Trophoblast cell (in vitro differentiated cells and primary cell): Measurements from ENCODE around the gene RHO.

Experiments
- DNase-seq, 2 donors: peaks; one replicate each; pipeline ENCODE4 v3.0.0-alpha.2; 2016
- H2AFZ ChIP-seq: 2 replicates; pipeline ENCODE4 v1.6.1; 2013; ENCODE audit warnings: low read length, moderate library complexity, mild to moderate bottlenecking; ENCODE audit not compliant: insufficient read depth, poor library complexity
- H2AK5ac ChIP-seq: 2 replicates; pipeline ENCODE4 v1.6.1; 2013; ENCODE audit warnings: mild to moderate bottlenecking, low read length
- H2BK120ac ChIP-seq: 2 replicates; pipeline ENCODE4 v1.6.1; 2013; ENCODE audit warnings: low read length, mild to moderate bottlenecking, moderate library complexity; ENCODE audit not compliant: insufficient read depth, poor library complexity
- H2BK12ac ChIP-seq: 2 replicates; pipeline ENCODE4 v1.6.1; 2013; ENCODE audit warnings: mild to moderate bottlenecking, low read length, moderate library complexity
- H2BK5ac ChIP-seq: 2 replicates; pipeline ENCODE4 v1.6.1; 2013; ENCODE audit warnings: low read length, low read depth, moderate library complexity, mild to moderate bottlenecking; ENCODE audit not compliant: poor library complexity
- H3K14ac ChIP-seq: 2 replicates; pipeline ENCODE4 v1.6.1; 2013; ENCODE audit warnings: mild to moderate bottlenecking, low read length
- H3K18ac ChIP-seq: 2 replicates; pipeline ENCODE4 v1.6.1; 2013; ENCODE audit warnings: mild to moderate bottlenecking, low read length
- H3K23ac ChIP-seq: 2 replicates; pipeline ENCODE4 v1.6.1; 2013; ENCODE audit warnings: low read length
- H3K27ac ChIP-seq: 2 replicates; pipeline ENCODE4 v1.5.1; 2013; ENCODE audit warnings: low read depth, mild to moderate bottlenecking, inconsistent platforms, low read length, moderate library complexity
- H3K27me3 ChIP-seq: 2 replicates; pipeline ENCODE4 v1.6.1; 2013; ENCODE audit warnings: inconsistent platforms, mild to moderate bottlenecking, low read length, moderate library complexity; ENCODE audit not compliant: insufficient read depth
- H3K36me3 ChIP-seq, 2 experiments: 1 replicate in 1 of 2; 2 replicates in 1 of 2; pipeline ENCODE4 v1.6.1; 2013; ENCODE audit warnings: low read length in 2 of 2, mild to moderate bottlenecking in 2 of 2, moderate library complexity in 1 of 2; ENCODE audit not compliant: insufficient read depth in 2 of 2, control insufficient read depth in 1 of 2
- H3K4ac ChIP-seq: 2 replicates; pipeline ENCODE4 v1.6.1; 2013; ENCODE audit warnings: low read depth, mild to moderate bottlenecking, low read length, moderate library complexity
- H3K4me1 ChIP-seq, 2 experiments: 1 replicate in 1 of 2; 2 replicates in 1 of 2; pipeline ENCODE4 v1.6.1; 2013; ENCODE audit warnings: low read length in 2 of 2, mild to moderate bottlenecking in 2 of 2, moderate library complexity in 1 of 2; ENCODE audit not compliant: insufficient read depth in 2 of 2, control insufficient read depth in 1 of 2
- H3K4me2 ChIP-seq: 2 replicates; pipeline ENCODE4 v1.6.1; 2013; ENCODE audit warnings: inconsistent platforms, mild to moderate bottlenecking, low read length, moderate library complexity
- H3K4me3 ChIP-seq: 2 replicates; pipeline ENCODE4 v1.5.1; 2013; ENCODE audit warnings: mild to moderate bottlenecking, low read depth, low read length, inconsistent platforms
- H3K79me1 ChIP-seq: one replicate; pipeline ENCODE4 v1.6.1; 2013; ENCODE audit warnings: low read length
- H3K79me2 ChIP-seq: 2 replicates; pipeline ENCODE4 v1.6.1; 2013; ENCODE audit warnings: low read length, mild to moderate bottlenecking; ENCODE audit not compliant: control insufficient read depth, insufficient read depth, poor library complexity
- H3K9ac ChIP-seq: 2 replicates; pipeline ENCODE4 v1.6.1; 2013; ENCODE audit warnings: mild to moderate bottlenecking, low read length
- H3K9me3 ChIP-seq: 2 replicates; pipeline ENCODE4 v1.6.1; 2013; ENCODE audit warnings: low read depth, mild to moderate bottlenecking, control low read depth, inconsistent platforms, low read length; ENCODE audit not compliant: insufficient read depth
- H4K12ac ChIP-seq: 2 replicates; pipeline ENCODE4 v1.6.1; 2013; ENCODE audit warnings: low read depth, mild to moderate bottlenecking, low read length, moderate library complexity
- H4K8ac ChIP-seq: 2 replicates; pipeline ENCODE4 v1.6.1; 2013; ENCODE audit warnings: low read depth, mild to moderate bottlenecking, low read length, moderate library complexity
- H4K91ac ChIP-seq: one replicate; pipeline ENCODE4 v1.6.1; 2013; ENCODE audit warnings: low read depth, mild to moderate bottlenecking, low read length, moderate library complexity
- WGBS: extraction: QIAGEN DNeasy Blood & Tissue Kit; methylation state at CpG from one replicate; pipeline ENCODE4 v1.1.7; 2013; ENCODE audit warnings: missing lambda C conversion rate; ENCODE audit not compliant: insufficient read length, insufficient coverage; ENCODE audit errors: extremely low coverage; 5-methylcytosine and 5-hydroxymethylcytosine counted together

Gene RHO

GRCh38 chr3:129518038-129518561 is 10.3 kb upstream of the RHO start:
- no peak overlapping the region for H3K18ac ChIP-seq
- no peak overlapping the region for H2AK5ac ChIP-seq
- H3K79me1 ChIP-seq, result no peaks in the 10 kb centered on the region
- no peak overlapping the region for H3K14ac ChIP-seq
- no peak overlapping the region for H2BK12ac ChIP-seq
- no peak overlapping the region for H3K4ac ChIP-seq
- no CpG with 5 or more reads among the region's 8 CpGs for WGBS
- no peak overlapping the region for H4K12ac ChIP-seq
- H2BK120ac ChIP-seq, result no peak overlapping the region
- H2BK5ac ChIP-seq, result no peak overlapping the region
- H3K27me3 ChIP-seq, result no peaks in the 10 kb centered on the region
- no peak overlapping the region for H4K8ac ChIP-seq
- H3K4me3 ChIP-seq, result no peak overlapping the region
- peaks cover 21 to 39% of the 10 kb centered on the region in 2 experiments for H3K36me3 ChIP-seq
- no peak overlapping the region for H3K23ac ChIP-seq
- no peak overlapping the region for H3K4me2 ChIP-seq
- H2AFZ ChIP-seq, result no peak overlapping the region
- H4K91ac ChIP-seq, result no peak overlapping the region
- H3K79me2 ChIP-seq, result no peaks in the 10 kb centered on the region
- peaks cover 2% of the 10 kb centered on the region for H3K9me3 ChIP-seq
- DNase-seq, result no peak
- no peak overlapping the region for H3K9ac ChIP-seq
- no peak overlapping the region for H3K27ac ChIP-seq
- no peaks in the 10 kb centered on the region for H3K4me1 ChIP-seq

DNA sequence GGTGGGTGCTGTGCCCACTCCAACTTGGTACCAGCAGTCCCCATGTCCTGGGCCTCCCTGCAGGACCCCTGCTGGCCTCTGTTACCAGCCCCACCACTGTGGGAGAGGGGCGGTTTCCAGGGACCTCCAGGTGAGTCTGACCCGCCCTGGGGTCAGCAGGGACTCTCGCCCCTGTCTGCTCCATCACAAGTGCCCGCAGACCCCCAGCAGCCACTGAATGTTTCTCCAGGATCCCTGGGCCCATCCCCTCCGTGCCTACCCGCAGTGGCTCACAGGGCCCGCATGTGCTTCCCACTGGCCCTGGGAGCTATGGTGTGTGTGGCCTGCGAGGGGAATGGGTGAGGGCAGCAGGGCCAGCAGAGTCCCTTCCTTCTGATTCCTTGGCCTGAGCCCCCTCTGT is 9.9 kb upstream of the RHO start:
- Histone ChIP-seq H3K9me3 (peaks cover 2% of the 10 kb centered on the region), H3K18ac (no peak overlapping the region), H3K9ac (no peak overlapping the region), H4K91ac (no peak overlapping the region), H3K79me1 (no peaks in the 10 kb centered on the region), H2AFZ (no peak overlapping the region), H3K23ac (no peak overlapping the region), H3K79me2 (no peaks in the 10 kb centered on the region), H3K14ac (no peak overlapping the region), H4K12ac (no peak overlapping the region), H3K4me1 (no peaks in the 10 kb centered on the region), H4K8ac (no peak overlapping the region), H3K4me3 (no peak overlapping the region), H3K27ac (no peak overlapping the region), H2AK5ac (no peak overlapping the region), H3K4me2 (no peak overlapping the region), H2BK5ac (no peak overlapping the region), H2BK120ac (no peak overlapping the region), H3K36me3 (peaks cover 18 to 36% of the 10 kb centered on the region in 2 experiments), H2BK12ac (no peak overlapping the region), H3K4ac (no peak overlapping the region), H3K27me3 (no peaks in the 10 kb centered on the region)
- WGBS, result no CpG with 5 or more reads among the region's 8 CpGs
- DNase-seq, result peak in 1 of 2 donors; percentile 29

- Histone ChIP-seq H2AFZ (no peak overlapping the region), H4K12ac (no peak overlapping the region), H2BK5ac (no peak overlapping the region), H2BK120ac (no peak overlapping the region), H3K79me2 (no peaks in the 10 kb centered on the region), H3K36me3 (peaks cover 17 to 29% of the 10 kb centered on the region in 2 experiments), H3K4me2 (no peak overlapping the region), H3K4me3 (no peak overlapping the region), H3K18ac (no peak overlapping the region), H3K4me1 (no peaks in the 10 kb centered on the region), H2BK12ac (no peak overlapping the region), H2AK5ac (no peak overlapping the region), H3K27me3 (no peaks in the 10 kb centered on the region), H4K91ac (no peak overlapping the region), H3K9me3 (peaks cover 2% of the 10 kb centered on the region), H3K9ac (no peak overlapping the region), H3K79me1 (no peaks in the 10 kb centered on the region), H4K8ac (no peak overlapping the region), H3K14ac (no peak overlapping the region), H3K23ac (no peak overlapping the region), H3K27ac (no peak overlapping the region), H3K4ac (no peak overlapping the region)
- DNase-seq, result no peak
- no CpG with 5 or more reads among the region's 10 CpGs for WGBS
Observed at GRCh38 chr3:129519449-129519848, 9.0 kb upstream of the RHO start.

DNA sequence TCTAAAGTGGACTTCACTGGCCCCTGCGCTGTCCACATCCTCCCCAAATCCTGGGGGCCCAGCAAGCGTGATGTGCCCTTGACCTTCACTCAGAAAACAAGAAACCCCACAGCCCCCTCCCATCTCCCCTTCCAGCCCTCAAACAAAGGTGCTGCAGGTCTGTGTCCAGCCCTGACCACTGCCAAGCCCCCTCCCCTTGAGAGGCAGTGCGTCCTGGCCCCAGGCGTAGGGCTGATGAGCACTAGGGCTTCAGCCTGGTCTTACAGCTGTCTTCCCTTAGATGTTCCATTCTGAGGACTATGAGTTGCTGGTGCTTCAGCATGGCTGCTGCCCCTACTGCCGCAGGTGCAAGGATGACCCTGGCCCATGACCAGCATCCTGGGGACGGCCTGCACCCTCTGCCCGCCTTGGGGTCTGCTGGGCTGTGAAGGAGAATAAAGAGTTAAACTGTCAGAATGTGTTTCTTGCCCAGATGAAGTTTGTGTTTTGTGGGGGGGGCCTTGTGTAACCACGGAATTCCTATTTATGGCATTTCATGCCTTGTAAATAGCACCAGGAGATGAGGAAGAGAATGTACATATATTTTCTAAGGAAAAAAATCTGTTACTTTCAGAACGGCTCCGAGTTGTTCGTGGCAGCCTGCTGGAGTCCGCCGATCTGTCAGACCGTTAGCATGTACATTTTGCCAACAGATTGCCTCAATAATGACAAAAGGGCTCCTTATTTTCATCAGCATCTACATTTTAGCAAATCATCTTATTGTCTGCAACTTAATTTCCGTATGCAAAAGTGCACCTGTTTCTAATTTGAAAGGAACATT is 8.3 kb upstream of the RHO start:
- no peak overlapping the region for H3K14ac ChIP-seq
- H3K9ac ChIP-seq, result no peak overlapping the region
- H3K4me1 ChIP-seq, result no peaks in the 10 kb centered on the region
- no peak overlapping the region for H3K27ac ChIP-seq
- no peak overlapping the region for H2BK120ac ChIP-seq
- H3K4me3 ChIP-seq, result no peak overlapping the region
- no peak overlapping the region for H2BK12ac ChIP-seq
- peaks cover 17 to 25% of the 10 kb centered on the region in 2 experiments for H3K36me3 ChIP-seq
- H3K23ac ChIP-seq, result no peak overlapping the region
- no peak overlapping the region for H2AK5ac ChIP-seq
- H3K4ac ChIP-seq, result no peak overlapping the region
- no peaks in the 10 kb centered on the region for H3K79me1 ChIP-seq
- no CpG with 5 or more reads among the region's 15 CpGs for WGBS
- no peak overlapping the region for H4K91ac ChIP-seq
- no peak overlapping the region for H4K8ac ChIP-seq
- DNase-seq, result no peak
- no peak overlapping the region for H2AFZ ChIP-seq
- peaks cover 2% of the 10 kb centered on the region for H3K9me3 ChIP-seq
- no peak overlapping the region for H3K18ac ChIP-seq
- H3K79me2 ChIP-seq, result no peaks in the 10 kb centered on the region
- H4K12ac ChIP-seq, result no peak overlapping the region
- H2BK5ac ChIP-seq, result no peak overlapping the region
- no peak overlapping the region for H3K4me2 ChIP-seq
- H3K27me3 ChIP-seq, result no peaks in the 10 kb centered on the region
